Activated T-cell treated with anti-CD3 and anti-CD28 coated beads for 1 hour (primary cell): ENCODE data around the gene LHFPL6.

Experiments
- DNase-seq: peaks from one replicate; pipeline ENCODE4 v3.0.0-alpha.2; 2020; ENCODE audit warnings: low read depth

Gene LHFPL6

DNA sequence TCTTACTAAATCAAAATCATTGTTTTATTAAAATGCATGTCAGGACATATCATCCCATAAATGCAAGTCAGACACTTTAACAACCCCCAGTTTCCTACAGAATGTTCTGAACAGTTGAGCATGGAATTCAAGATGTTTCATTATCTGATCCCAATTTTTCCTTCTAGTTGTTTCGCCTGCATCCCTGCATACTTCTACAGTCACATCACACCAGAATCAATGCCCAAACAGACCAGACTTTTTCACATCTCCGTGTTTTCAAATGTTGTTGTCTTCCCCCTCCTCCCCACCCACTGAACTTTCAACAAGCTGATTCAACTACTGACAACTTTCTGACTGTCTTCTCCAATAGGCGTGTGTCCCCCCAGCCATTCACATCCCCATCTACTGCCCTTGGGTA is 48.6 kb downstream of the LHFPL6 start:
- no peak for DNase-seq

DNA sequence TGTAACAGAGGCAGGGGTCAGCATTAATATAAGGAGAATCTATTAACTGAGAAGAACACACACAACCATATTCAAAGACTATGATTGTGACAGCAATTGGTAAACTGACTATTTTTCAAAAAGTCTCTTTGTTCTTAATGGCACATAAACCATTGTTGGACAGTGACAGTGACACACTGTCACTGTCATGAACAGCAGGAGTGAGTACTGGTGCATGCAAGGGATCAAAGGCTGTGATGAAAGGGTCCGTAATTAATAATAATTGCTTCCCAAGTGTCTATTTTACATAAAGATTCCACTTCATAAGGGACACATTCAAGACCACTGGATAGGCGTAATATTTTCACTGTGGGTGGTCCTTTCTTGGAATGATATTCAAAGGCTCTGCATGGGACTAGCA is 50.7 kb downstream of the LHFPL6 start:
- no peak for DNase-seq

DNA sequence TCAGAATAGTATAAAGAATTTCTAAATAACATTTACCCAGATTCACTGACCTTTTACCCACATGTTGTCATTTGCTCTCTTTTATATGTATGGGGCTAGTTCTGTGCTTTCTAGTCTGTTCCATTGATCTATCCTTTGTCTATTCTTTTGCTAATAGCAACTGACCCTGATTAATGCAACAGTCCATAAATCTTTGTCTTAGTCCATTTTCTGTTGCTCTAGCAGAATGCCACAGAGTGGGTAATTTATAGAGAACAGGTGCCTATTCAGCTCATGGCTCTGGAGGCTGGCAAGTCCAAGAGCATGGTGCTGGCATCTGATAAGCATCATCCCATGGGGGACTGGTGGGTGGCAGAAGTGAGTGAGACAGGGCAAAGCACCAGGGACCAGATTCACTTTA is 52.1 kb downstream of the LHFPL6 start:
- no peak for DNase-seq

DNA sequence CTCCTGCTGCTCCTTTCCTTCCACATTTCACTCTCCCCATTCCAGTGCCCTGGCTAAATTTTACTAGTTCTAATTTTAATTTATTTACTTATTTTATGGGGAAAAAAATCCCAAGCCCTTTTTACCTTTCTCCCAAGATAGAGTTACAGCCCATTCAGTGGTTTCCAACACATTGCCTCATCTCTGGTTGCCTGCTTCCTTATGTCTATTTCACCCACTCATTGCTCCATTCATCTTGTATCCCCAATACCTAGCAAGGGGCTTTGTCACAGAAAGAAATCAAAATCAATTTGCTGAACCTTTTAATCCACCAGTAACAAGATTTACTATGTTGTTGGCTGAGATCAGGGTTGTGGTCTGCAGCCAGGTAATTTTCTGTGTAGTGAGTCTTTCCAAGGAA is 55.9 kb downstream of the LHFPL6 start:
- DNase-seq, result no peak

DNA sequence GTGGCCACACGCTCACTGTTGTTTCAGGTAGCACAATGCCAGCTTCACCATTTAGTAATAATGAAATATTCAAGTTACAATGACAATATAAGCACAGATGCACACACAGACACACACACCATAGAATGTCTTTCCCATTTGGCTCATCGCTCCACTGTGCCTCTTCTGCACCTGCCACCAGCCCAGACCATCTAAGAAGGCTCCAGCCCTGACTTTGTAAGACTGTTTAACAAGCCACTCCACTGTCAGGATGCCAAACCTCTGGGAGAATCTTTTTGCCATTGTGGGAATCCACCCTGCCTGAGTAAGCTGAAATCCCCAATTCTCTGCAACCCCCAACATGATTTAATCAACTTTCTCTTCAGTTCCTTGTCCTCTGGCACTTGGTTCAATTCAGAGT is 60.6 kb downstream of the LHFPL6 start:
- no peak for DNase-seq

DNA sequence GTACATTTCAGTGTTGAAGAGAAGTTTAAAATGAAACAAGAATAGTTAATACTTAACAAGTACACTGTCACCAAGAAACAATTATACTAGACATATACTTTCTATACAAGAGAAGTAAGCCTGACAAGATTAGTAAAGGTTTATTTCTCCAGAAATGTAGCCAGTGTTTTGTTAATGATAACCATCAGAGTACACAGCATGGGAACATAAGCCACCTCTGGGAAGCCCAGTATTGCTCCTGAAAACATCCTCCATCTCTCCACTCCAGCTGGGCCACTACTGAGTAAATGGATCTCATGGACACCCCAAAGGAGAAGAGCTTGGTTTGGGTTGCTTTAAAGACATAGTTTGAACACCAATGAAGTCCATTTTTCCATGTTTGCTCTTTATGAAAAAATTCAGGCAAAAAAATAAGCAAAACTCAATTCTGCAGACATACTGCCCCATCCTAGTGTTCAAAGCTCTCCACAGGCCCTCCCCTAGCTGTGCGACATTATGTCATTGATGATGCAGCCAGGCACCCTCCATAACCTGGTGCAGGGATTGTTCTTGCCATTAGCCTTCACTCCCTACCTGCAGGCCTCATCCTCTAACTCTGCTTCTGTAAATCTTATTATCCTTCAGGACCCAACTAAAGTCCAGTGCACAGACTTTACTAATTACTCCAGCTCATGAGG is 61.9 kb downstream of the LHFPL6 start:
- DNase-seq, result no peak

DNA sequence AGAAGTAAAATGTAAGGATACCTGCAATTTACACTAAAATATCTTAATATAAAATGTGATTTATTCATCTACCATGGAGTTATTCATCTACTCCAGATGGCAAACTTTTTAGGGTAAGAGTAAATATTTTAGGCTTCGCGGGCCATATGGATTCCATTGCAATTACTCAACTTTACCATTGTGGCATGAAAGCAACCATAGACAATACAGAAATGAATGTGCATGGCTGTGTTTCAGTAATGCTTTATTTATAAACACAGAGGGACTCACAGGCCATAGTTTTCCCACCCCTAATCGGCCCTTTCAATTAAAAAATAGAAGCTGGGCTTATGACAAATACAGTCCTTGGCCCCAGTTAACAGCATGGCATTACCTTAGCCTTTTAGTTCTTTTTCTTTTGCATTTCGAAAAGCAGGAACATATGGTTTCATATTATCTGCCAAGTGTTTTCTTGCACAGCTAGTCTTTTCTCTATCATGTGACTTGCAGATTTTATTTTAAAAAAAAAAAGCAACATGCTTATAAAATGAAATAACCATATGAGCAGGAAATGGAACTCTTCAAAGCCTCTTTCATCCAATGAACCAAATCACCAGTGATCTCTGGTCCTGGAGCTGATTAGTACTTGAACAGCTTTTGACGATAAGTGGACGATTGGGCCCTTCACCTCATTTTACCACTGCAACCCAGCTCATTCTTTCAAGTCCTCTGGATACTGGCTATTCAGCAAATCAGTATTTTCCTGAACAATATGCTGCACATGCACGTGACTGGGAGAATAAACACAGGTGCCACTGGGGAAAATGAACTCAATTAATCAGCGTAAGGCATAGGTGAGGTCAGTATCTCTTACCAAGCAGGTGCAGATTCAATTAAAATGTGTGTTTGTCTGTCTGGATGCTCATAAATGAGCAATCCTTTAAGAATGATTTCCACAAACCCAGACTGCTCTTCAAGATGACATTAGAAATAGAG is 63.9 kb downstream of the LHFPL6 start:
- DNase-seq, result no peak

DNA sequence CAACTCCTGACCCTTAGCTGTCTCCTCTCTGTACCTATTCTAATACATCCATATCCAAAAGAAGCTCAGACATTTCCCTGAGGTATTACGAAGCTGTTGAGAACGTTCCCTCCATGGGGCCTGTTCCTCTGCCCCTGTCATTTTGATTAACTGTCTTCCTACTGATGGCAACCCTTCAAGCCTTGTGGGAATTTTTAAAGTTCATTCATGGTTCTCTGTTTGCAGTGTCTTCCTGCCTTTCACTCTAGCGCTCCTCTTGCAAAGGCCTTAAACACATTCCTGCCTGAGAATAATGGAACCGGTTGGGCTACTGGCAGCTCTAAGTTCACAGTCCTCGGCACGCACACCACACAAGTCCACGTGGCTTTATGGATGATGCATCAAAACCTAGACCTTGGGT is 66.1 kb downstream of the LHFPL6 start:
- no peak for DNase-seq

DNA sequence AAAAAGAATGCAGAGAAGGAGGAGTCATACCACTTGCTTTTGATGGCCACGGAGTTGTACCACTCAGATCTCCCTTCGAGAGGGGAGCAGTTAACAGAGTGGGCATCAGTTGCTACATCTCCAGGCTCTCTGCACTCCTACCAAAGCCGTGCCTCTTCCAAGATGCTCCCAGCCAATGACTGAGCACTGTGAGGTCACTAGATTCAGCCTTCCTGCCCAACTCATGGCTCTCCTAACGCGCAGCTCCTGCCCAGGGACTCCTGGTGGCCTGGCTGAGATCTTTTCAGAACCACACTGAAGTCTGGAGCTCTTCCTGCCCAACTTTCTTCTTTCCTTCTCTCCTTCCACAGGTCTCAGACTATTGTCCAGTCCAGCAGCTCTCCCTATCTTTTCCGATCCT is 66.7 kb downstream of the LHFPL6 start:
- no peak for DNase-seq

DNA sequence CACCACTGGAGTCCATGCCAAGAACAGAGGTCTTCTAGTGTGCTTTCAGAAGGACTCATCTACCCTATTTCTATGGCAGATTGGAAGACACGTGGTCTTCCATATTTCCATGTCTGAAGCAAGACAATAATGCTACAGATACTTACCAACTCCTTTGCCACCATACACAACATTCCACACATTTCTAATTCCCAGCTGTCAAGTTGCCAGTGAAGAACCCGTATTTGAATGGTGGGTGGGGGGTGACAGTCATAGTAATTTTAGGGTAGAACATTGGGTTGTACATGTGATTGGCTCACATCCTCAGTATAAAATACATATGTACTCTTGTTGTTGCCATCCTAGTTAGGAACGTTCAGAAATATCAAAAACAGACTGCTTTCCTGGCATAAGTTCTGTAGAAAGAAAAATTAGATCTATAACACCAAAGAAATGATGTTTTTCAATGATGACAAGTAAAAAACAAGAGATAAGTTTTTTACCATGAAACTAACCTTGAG is 69.3 kb downstream of the LHFPL6 start:
- no peak for DNase-seq

DNA sequence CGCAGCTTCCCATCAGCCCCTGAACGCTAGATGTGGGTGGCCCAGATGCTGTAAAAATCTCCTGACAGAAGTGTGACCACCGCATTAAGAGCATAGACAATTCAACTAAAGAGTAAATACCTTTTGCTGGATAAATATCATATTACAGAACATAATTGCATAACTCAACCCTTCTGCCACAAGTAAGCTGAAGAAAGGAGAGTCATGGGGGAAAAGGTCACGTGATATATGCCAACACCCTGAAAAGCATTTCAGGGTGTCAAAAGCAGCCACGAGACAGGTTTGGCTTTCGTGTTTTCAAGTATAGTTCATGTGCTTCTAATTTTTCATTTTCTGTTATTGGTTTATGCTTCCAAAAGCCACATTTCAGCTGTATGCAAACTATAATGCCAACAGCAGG is 71.3 kb downstream of the LHFPL6 start:
- DNase-seq, result no peak

DNA sequence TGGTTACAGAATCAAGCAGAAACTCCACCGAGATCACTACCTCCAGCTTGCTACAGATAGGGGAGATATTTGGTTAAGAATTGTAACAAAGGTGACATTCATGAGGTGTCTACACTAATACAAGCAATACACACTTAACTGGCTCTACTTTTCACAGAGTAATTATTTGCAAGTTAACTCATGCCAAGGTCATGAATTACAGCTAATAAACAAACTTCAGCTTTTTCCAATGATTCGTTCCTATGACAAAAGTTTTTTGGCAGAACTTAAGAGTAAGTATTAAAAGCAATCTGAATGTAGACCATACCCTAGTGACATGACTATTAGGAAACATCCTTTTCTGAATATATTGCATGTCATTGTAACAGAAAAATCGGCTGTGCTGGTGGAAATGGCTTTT is 72.1 kb downstream of the LHFPL6 start:
- DNase-seq, result no peak

DNA sequence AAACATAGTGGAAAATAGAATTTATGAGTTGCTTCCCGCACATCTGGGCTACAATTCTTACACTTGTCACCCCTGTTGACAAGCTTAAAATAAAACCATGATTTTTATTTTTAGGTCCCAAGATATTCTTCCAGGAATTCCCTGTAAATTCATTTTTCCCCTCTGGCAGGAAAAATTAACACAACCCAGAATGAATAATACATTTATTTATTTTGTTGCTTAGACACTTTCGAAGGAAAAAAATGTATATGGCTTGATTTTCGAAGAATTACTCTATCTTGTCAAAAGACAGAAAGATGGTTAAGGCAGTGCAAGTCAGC is 74.4 kb downstream of the LHFPL6 start:
- DNase-seq, result no peak

DNA sequence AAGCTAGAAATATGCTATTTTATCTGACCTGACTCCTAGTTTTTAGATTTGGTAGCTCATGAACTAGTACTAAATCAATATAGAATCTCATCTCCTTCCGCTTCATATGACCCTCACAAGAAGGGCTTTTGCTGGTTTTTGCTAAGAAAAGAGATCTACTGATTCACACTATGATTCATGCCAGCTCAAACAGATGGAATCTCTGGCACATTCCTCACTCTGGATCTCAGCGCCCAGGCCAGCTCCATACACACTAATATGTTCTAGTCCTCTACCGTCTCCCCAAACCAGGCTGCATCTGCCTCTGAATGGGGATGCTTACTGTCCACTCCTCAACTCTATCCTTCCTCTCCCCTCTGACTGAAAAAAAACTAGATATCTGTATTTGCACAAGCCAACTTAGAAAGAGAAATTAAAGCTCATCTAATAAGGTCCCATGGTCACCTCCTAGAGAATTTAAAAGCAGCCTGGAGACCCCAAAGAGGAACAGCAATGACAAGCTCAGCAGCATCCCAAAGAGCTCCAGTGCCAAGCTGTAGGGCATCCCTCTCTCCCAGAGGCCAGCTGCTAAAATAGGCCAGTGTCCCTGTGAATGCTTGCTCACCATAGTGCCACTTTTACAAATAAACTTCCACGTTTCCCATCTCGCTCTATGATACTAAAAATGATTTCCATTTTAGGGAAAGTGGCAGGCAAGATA is 74.9 kb downstream of the LHFPL6 start:
- DNase-seq, result no peak

DNA sequence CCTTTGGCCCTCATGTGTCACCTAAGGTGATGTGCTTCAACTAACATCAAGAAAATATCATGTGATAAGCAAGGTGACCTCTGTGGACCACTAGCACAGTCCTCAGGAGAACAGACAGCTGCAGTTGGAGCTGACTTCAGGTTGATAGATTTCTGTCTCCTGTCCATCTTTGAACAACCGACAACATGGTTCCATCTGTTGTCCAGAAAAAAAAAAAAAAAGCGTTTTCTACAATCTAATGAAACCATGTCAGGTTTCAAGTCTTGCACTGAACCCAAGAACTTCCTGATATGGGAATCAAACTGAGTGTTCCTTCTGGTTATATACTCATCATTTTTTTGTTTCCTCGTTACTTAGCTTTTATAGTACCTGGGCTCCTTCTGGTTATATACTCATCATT is 75.7 kb downstream of the LHFPL6 start:
- DNase-seq, result no peak

DNA sequence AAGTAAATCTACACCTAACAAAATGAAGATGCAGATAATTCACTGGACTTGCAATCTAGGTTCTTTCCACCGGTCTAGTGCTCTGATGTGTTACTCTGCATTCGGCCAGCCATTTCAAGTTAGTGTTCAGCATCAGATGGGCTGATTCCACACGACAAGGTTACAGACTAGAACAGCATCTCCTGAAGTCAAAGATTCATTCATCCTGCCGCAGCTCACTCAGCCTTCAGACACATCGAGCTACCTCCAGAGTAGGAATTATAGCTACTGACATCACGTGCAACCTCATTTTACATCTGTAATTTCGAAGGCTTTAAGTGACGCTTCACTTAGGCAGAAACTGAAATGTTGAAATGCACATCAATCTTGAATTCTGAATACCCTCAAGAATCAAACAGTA is 76.5 kb downstream of the LHFPL6 start:
- no peak for DNase-seq

DNA sequence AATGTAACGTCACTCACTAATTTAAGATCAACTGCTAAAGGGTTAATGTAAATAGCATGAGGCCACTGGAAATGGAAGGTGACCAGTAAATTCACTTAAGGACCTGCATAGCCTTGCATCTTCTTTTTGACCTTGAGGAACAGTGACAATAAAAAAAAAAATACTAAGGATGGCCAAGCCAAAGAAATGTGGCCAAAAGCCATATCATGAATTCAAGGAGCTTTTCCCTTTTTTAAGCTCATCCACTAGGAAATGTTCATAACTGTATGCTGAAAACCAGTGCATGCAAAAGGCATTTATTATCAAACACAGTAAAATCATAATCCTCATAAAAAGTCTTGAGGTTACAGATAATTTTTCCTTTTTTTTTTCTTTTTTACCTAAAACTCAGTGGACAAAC is 77.5 kb downstream of the LHFPL6 start:
- no peak for DNase-seq

DNA sequence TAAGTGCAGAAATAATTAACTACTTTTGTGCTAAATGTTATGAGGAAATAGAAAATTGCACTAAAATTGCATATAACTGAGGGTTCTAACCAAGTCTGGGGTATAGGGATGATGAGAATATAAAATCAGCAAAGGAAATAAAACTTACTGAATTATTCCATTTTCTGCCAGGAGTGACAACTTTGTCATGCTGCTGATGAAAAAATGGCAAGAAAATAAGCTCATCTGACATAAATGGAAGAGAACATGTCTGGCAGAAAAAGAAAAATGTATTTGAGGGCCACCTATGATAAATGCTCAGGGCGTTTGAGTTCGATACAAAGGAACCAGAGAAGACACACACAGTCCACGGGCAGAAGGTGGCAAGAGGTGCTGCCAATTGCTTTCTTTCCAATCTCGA is 78.2 kb downstream of the LHFPL6 start:
- no peak for DNase-seq

DNA sequence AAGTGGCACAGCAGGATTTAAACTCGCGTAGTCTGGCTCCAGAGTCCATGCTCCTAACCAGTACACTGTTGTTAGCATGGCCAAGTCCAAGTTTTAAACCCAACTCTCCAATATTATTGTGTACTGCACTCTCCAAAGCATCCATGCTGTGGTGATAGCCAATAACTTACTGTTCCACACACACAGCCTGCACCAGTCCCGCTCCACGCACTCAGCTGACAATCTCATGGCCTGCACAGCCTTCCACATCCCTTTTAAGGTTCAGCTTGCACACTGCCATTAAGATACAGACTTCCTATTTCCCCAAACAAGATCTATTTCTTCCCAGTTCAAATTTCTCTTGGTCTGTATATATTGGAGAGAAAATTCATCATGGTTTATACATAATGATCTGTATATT is 80.7 kb downstream of the LHFPL6 start:
- DNase-seq, result no peak

DNA sequence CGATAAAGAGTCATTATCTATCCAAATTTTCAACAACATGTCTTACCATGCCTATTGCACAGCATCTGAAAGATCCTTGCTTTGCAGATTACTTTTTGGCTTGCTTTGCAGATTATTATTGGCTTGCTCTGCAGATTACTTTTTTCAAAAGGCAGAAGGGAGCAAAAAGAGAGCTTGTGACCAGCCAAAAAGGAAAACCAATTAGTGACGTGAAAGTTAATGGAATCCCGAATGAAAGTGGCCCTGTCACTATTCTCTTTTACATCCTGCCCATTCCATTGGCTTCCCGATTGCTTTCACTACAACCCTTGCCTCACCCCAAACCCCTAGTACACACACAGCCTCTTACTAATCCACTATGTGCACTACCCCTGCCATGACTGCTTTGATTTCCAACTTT is 81.3 kb downstream of the LHFPL6 start:
- no peak for DNase-seq

DNA sequence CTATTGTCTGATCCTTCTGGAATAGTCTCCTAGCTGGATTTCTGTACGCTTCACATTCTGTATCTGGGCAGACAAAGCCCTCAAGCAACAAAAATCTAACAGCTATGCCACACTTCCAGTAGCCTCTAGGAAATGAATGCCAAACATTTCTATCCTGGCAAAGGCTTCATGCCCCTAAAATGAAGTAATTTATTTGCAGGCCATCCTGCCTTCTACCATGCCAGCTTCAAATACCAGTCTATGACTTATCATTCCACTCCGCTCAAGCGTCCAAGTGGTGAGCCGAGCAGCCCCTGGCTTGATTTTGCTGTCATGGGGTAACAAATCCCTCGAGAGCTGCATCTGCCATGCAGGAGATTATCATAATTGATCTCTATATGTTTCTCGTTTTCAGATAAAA is 86.9 kb downstream of the LHFPL6 start:
- no peak for DNase-seq

DNA sequence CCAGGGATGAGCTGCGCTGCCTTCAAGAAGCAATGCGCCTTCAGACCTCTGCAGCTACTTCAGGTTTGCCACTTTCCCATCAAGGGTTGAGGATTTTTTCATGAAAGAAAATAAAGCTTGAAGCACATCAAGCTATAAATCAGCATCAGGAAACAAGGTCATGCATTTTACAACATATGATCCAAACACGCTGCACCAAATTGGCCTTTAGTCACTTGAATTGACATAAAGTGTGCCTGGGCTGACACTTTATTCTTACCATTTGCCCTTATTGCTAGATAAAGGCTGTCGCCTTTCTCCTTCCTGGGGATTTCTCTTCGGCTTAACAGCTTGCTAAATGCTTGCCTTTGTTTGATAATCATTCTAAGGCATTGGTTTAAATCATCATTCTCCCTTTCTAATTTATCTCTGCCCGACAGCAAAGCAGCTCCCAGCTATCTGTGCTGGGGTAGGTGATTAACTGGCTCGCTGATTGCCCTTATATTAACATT is 87.7 kb downstream of the LHFPL6 start:
- no peak for DNase-seq

DNA sequence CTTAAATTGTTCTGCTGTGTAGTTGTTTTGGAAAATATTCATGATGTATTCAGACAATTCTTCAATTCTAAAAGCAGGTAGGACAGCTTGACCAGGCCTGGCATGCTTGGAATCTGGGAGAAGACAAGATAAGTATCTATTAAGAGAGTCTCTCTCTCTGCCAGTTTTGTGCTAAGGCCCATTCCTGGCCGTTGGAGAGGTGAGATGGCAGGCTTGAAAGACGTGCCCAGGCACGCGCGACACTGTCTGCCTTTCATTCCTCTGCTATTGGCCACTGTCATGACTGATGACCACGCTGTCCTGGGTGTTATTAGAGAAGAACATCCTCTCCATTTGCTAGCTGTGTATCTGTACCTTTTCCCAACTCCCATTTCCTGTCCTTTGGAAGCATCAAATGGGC is 90.3 kb downstream of the LHFPL6 start:
- DNase-seq, result no peak
